Peyer's patch (tissue), 4 donors: ENCODE results near the gene EBNA1BP2.

Experiments
- POLR2A ChIP-seq, 2 donors: fragments of 450-650 bp; IDR thresholded peaks; one replicate each; pipeline ENCODE4 v1.5.1; 2017; ENCODE audit warnings: antibody characterized with exemption in 2 of 2, mild to moderate bottlenecking in 2 of 2, moderate library complexity in 2 of 2
- TF ChIP-seq, protein P1 (sequence below), 6 experiments: fragments of 450-650 bp in 4 of 6; fragments of 200-600 bp in 2 of 6; sonication (generic) in 1 of 6; IDR thresholded peaks; one replicate each; pipeline ENCODE4 v1.5.1; 2017 to 2019; ENCODE audit warnings: antibody characterized with exemption in 6 of 6, mild to moderate bottlenecking in 3 of 6, moderate library complexity in 1 of 6

DNA sequence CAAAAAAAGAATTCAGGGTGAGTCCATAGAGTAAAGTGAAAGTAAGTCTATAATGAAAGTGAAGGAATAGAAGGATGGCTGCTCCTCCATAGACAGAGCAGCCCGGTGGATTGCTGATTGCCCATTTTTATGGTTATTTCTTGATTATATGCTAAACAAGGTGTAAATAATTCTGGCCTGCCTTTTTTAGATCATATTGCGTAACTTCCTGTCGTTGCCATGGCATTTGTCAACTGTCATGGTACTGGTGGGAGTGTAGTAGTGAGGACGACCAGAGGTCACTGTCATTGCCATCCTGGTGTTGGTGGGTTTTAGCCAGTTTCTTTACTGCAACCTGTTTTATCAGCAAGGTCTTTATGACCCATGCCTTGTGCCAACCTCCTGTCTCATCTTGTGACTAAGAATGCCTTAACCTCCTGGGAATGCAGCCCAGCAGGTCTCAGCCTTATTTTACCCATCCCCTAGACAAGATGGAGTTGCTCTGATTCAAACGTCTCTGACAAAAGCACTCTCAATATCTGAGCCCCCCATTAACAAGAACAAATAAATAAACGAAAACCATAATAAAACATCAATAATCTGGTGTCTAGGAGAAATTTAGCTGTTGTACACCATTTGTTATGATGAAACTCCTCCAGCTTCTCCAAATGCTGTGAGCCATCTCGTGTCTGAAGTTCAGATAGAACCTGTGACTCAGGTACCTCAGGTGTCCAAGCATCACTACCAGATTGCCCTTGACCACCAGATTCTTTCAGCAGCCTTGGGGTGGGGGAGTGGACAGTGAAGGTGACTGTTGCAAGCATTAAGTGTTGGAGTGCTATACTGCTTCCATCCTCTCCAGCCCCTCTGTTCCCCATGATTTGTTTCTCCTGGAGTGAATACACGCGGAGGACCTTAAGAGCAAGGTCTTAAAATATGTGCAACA is 36.0 kb downstream of the EBNA1BP2 start:
- TF ChIP-seq POLR2A (IDR thresholded peaks at IDR 0.05): no peak
- TF ChIP-seq, protein P1, sequence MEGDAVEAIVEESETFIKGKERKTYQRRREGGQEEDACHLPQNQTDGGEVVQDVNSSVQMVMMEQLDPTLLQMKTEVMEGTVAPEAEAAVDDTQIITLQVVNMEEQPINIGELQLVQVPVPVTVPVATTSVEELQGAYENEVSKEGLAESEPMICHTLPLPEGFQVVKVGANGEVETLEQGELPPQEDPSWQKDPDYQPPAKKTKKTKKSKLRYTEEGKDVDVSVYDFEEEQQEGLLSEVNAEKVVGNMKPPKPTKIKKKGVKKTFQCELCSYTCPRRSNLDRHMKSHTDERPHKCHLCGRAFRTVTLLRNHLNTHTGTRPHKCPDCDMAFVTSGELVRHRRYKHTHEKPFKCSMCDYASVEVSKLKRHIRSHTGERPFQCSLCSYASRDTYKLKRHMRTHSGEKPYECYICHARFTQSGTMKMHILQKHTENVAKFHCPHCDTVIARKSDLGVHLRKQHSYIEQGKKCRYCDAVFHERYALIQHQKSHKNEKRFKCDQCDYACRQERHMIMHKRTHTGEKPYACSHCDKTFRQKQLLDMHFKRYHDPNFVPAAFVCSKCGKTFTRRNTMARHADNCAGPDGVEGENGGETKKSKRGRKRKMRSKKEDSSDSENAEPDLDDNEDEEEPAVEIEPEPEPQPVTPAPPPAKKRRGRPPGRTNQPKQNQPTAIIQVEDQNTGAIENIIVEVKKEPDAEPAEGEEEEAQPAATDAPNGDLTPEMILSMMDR (IDR thresholded peaks at IDR 0.05): no peak
